ENCODE data around the gene MCRIP1. TPM values are rescaled to one million over a fixed set of nuclear protein-coding genes. Genes with fewer than 3 reads are reported as not detected.
A peak's percentile ranks its signal among the peaks of the same experiment; 100 is the strongest.

MCRIP1 gene
- total RNA-seq, 1 experiment from 2014 or later, result 126 TPM

GRCh38 chr17:81871387-81872230 is 38.5 kb upstream of the MCRIP1 start (continued):
- TF ChIP-seq AFF4 (CRISPR knock-in tag; IDR thresholded peaks at IDR 0.05; ENCODE audit: borderline replicate concordance) (no peak; the same call in 1 of the 2 replicates), ZNF138 (CRISPR knock-in tag; conservative IDR thresholded peaks at IDR 0.05) (no peak), SMAD3 (CRISPR knock-in tag; IDR thresholded peaks at IDR 0.05; ENCODE audit: borderline replicate concordance) (peak; percentile 85; the same call in 1 of the 2 replicates), ETV6 (CRISPR knock-in tag; IDR thresholded peaks at IDR 0.05) (peak; percentile 65), E2F4 (CRISPR knock-in tag; IDR thresholded peaks at IDR 0.05; ENCODE audit: borderline replicate concordance, low read depth) (peak; percentile 24; the same call in 1 of the 2 replicates), MYBL2 (CRISPR knock-in tag; IDR thresholded peaks at IDR 0.05) (peak; percentile 52; the same call in 1 of the 2 replicates), MXD4 (CRISPR knock-in tag; IDR thresholded peaks at IDR 0.05; ENCODE audit: borderline replicate concordance) (0 out of 2 replicates have a peak, but pooled peaks have one; percentile 48)

GRCh38 chr17:81870981-81871386 is 37.9 kb upstream of the MCRIP1 start, which contains the start of gene ARHGDIA:
TSS of gene ARHGDIA (minus strand) at chr17:81871337. CDS start at chr17:81869930, 1,407 bp downstream.
- ATAC-seq (peak; percentile 1; the same call in 1 of the 2 replicates), DNase-seq (ENCODE audit: low spot score) (no peak)
- no peaks in the 10 kb centered on the region for H3K36me3 Mint-ChIP-seq
- peak within 1 kb of the TSS; percentile 79 for H3K27ac Mint-ChIP-seq
- H3K4me3 Mint-ChIP-seq, result peak within 1 kb of the TSS; percentile 77
- H3K27me3 Mint-ChIP-seq (ENCODE audit: low read depth), result no peaks in the 10 kb centered on the region; the same call in 1 of the 2 replicates
- ChIA-PET POLR2A (interaction anchor here (1.7 to 2.1 kb wide), 2 partner anchors 21 to 56 kb away, joined by 6 to 7 read pairs; partner anchors contain the start of genes ALYREF, ANAPC11 and MAFG), CTCF (interaction anchor here (1.7 to 2.2 kb wide), 5 partner anchors 13 to 160 kb away, joined by 4 to 16 read pairs (median 10); partner anchors contain the start of genes ALYREF and ANAPC11)
- H3K9me3 Mint-ChIP-seq, result no peaks in the 10 kb centered on the region
- TF ChIP-seq CTCF (IDR thresholded peaks at IDR 0.05), result no peak
- TF ChIP-seq ZNF671 (CRISPR knock-in tag; IDR thresholded peaks at IDR 0.05), result no peak
- no peak for TF ChIP-seq ATF2 (CRISPR knock-in tag; IDR thresholded peaks at IDR 0.05; ENCODE audit: borderline replicate concordance, low read depth)
- 0 out of 2 replicates have a peak, but pooled peaks have one; percentile 4 for TF ChIP-seq ZMAT4 (CRISPR knock-in tag; IDR thresholded peaks at IDR 0.05)
- TF ChIP-seq NFATC4 (CRISPR knock-in tag; IDR thresholded peaks at IDR 0.05), result no peak
- peak; percentile 54; the same call in 1 of the 2 replicates for TF ChIP-seq E2F5 (CRISPR knock-in tag; IDR thresholded peaks at IDR 0.05)
- TF ChIP-seq SMAD4 (CRISPR knock-in tag; IDR thresholded peaks at IDR 0.05), result no peak
- TF ChIP-seq ZNF512 (CRISPR knock-in tag; IDR thresholded peaks at IDR 0.05; ENCODE audit: borderline replicate concordance), result no peak
- TF ChIP-seq SP1 (CRISPR knock-in tag; conservative IDR thresholded peaks at IDR 0.05), result no peak
- peaks cover 16% of the 10 kb centered on the region for H3K4me1 Mint-ChIP-seq
